ENCODE measurements around the gene MAN1C1. TPM values are rescaled to one million over a fixed set of nuclear protein-coding genes. Genes with fewer than 3 reads are reported as not detected.
A peak's percentile ranks its signal among the peaks of the same experiment; 100 is the strongest.
"Not testable (repeated sequence)": the region's sequence is repeated elsewhere in the genome, so short reads cannot be mapped to it uniquely, and the experiment has no call there.

The MAN1C1 gene
- total and polyA plus RNA-seq, 9 donors: 5.2 to 17.4 (median 12.2) TPM

DNA sequence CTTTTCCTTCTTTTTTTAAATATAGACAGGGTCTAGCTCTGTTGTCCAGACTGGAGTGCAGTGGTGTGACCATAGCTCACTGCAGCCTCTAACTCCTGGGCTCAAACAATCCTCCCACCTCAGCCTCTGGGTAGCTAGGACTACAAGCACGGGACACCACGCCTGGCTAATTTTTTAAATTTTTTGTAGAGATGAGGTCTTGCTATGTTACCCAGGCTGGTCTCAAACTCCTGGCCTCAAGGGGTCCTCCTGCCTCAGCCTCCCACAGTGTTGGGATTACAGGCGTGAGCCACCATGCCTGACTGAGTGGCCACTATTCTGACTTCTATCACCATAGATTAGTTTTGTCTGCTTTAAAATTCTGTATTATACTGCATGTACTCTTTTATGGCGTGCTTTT is 80.1 kb downstream of the MAN1C1 start:
- DNase-seq; H3K27ac ChIP-seq (ENCODE audit: low read length); H3K4me3 ChIP-seq (ENCODE audit: low read length); H3K9me3 ChIP-seq (replicated peaks; ENCODE audit: control insufficient read depth, low read depth, low read length); H3K36me3 ChIP-seq (ENCODE audit: control insufficient read depth, insufficient read depth, low read length); H3K27me3 ChIP-seq (ENCODE audit: control insufficient read depth, insufficient read depth, low read length): not testable (repeated sequence)
- no CpG with 5 or more reads among the region's 4 CpGs for WGBS (ENCODE audit: insufficient coverage)
- H3K4me1 ChIP-seq (ENCODE audit: control insufficient read depth, insufficient read depth, low read length): peaks cover 55% of the 10 kb centered on the region

DNA sequence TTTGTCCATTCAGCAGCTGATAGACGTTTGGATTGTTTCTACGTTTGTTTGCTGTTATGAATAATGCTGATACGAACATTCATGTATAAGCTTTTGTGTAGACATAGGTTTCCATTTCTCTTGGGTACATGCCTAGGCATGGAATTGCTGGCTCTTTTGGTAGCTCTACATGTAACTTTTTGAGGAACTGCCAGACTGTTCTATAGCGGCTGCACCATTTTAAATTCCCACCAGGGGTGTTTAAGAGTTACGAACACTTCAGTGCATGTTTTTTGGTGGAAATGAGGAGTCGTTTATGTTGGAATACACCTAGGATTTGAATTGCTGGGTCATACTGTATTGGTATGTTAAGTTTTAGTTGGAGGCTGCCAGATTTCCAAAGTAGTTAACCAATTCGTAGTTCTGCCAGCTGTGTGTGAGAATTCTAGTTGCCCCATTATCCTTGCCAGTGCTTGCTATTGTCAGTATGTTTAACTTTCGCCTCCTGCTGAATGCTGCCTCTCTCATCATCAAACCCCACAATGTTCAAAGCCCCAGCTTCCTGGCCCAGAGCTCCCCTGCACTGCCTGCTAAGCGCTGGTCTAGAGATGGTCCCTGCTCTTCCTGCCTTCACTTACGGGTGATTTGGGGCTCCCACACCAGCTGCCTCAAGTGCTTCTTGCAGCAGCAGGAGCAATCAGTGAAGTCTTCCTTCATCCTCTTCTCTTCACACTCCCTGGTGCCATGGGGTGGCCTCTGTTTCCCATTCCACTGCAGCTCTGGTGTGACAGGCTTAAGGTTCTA is 81.0 kb downstream of the MAN1C1 start:
- DNase-seq: peak; percentile 30
- Histone ChIP-seq H3K4me1 (ENCODE audit: control insufficient read depth, insufficient read depth, low read length) (peaks cover 61% of the 10 kb centered on the region), H3K9me3 (replicated peaks; ENCODE audit: control insufficient read depth, low read depth, low read length) (no peaks in the 10 kb centered on the region), H3K4me3 (ENCODE audit: low read length) (no peak overlapping the region), H3K27me3 (ENCODE audit: control insufficient read depth, insufficient read depth, low read length) (no peaks in the 10 kb centered on the region), H3K27ac (ENCODE audit: low read length) (no peak overlapping the region), H3K36me3 (ENCODE audit: control insufficient read depth, insufficient read depth, low read length) (no peaks in the 10 kb centered on the region)
- 53% methylated on average over 5 of the region's 10 CpGs for WGBS (ENCODE audit: insufficient coverage)

DNA sequence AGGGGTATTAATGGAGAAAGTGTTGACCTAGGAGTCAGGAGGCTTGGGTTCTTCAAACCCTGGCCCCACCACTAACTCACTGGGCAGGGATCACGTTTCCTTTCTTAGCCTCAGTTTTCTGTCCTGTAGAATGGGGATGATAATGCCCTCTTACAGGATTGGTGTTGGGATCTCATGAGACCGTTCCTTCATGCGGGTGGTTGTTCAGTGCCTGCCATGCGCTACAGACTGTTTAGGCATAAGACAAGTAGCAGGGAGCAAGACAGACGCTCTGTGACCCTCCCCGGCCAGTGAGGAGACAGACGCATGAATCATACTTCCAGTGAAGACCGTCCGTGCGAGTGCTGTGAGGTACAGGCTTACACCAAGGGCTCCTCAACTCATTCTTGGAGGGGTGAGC is 81.7 kb downstream of the MAN1C1 start:
- H3K27me3 ChIP-seq (ENCODE audit: control insufficient read depth, insufficient read depth, low read length): no peaks in the 10 kb centered on the region
- 90% methylated on average over 9 of the region's 10 CpGs for WGBS (ENCODE audit: insufficient coverage)
- no peaks in the 10 kb centered on the region for H3K36me3 ChIP-seq (ENCODE audit: control insufficient read depth, insufficient read depth, low read length)
- H3K27ac ChIP-seq (ENCODE audit: low read length): no peak overlapping the region
- DNase-seq: no peak
- H3K4me1 ChIP-seq (ENCODE audit: control insufficient read depth, insufficient read depth, low read length): peaks cover 65% of the 10 kb centered on the region
- no peaks in the 10 kb centered on the region for H3K9me3 ChIP-seq (replicated peaks; ENCODE audit: control insufficient read depth, low read depth, low read length)
- no peak overlapping the region for H3K4me3 ChIP-seq (ENCODE audit: low read length)

DNA sequence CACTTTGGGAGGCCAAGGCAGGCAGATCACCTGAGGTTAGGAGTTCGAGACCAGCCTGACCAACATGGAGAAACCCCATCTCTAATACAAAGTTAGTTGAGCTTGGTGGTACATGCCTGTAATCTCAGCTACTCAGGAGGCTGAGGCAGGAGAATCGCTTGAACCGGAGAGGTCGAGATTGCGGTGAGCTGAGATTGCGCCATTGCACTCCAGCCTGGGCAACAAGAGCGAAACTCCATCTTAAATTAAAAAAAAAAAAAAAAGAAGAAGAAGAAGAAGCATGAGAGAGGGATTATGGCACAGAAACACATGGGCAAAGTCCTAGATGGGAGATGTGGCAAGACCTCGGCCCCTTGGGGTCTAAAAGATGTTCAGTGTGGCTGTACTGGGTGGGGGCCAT is 82.5 kb downstream of the MAN1C1 start:
- DNase-seq; H3K27me3 ChIP-seq (ENCODE audit: control insufficient read depth, insufficient read depth, low read length); H3K36me3 ChIP-seq (ENCODE audit: control insufficient read depth, insufficient read depth, low read length); H3K4me3 ChIP-seq (ENCODE audit: low read length); H3K9me3 ChIP-seq (replicated peaks; ENCODE audit: control insufficient read depth, low read depth, low read length): not testable (repeated sequence)
- no CpG with 5 or more reads among the region's 8 CpGs for WGBS (ENCODE audit: insufficient coverage)
- Histone ChIP-seq H3K27ac (ENCODE audit: low read length) (peak overlapping the region; percentile 85), H3K4me1 (ENCODE audit: control insufficient read depth, insufficient read depth, low read length) (peaks cover 69% of the 10 kb centered on the region)

DNA sequence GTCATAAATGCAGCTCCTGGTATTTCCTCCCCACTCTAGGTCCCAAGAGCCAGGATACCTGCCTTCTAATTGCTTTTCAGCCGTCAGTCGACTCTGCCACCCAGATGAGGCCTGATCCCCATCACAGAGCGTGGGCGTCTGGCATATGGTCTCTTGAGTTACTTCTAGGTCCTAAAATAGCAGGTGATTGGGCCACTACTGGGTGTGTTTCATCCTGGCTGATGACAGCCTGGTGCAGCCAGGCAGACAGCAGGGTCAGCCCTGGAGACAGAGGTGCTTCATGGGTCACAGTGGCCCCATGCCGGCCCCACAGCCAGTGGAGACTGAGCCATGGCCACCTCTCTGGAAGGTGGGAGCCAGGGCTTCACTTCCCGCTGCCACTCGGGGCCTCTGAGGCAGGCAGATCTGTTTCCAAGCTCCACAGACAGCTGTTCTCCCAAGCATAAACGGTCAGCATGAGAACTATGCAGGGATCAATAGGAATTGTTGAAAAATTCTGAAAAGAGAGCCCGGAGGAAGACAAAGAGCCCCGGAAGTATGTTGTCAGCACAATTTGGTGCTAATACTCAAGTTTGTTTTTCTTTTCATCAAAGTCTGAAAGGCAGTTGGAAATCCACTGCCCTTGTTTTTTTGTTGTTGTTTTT is 83.0 kb downstream of the MAN1C1 start:
- Histone ChIP-seq H3K36me3 (ENCODE audit: control insufficient read depth, insufficient read depth, low read length) (no peaks in the 10 kb centered on the region), H3K4me3 (ENCODE audit: low read length) (no peak overlapping the region), H3K9me3 (replicated peaks; ENCODE audit: control insufficient read depth, low read depth, low read length) (no peaks in the 10 kb centered on the region), H3K27ac (ENCODE audit: low read length) (peak overlapping the region; percentile 85), H3K27me3 (ENCODE audit: control insufficient read depth, insufficient read depth, low read length) (no peaks in the 10 kb centered on the region), H3K4me1 (ENCODE audit: control insufficient read depth, insufficient read depth, low read length) (peaks cover 69% of the 10 kb centered on the region)
- 14% methylated on average over 3 of the region's 10 CpGs for WGBS (ENCODE audit: insufficient coverage)
- DNase-seq: peak; percentile 60

DNA sequence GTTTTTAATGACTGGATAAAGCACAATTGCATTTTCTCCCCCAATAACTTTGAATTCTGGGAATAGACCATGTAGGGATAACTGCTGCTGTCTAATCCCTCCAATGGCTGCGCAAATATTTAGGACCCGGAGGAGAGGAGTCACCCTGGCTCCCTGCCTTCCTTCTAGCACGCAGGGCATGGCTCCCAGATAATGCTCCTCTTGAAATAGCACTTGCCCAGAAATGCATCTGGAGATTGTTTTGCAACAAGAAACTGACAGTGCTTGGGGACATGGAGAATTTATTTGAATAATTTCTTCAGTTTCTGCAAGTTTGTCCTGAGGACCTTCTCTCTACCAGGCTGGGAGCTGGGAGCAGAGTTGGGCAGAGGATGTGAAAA is 83.5 kb downstream of the MAN1C1 start:
- no peaks in the 10 kb centered on the region for H3K27me3 ChIP-seq (ENCODE audit: control insufficient read depth, insufficient read depth, low read length)
- no peak overlapping the region for H3K4me3 ChIP-seq (ENCODE audit: low read length)
- H3K36me3 ChIP-seq (ENCODE audit: control insufficient read depth, insufficient read depth, low read length): no peaks in the 10 kb centered on the region
- 24% methylated on average over 2 of the region's 3 CpGs for WGBS (ENCODE audit: insufficient coverage)
- peak; percentile 93 for DNase-seq
- no peaks in the 10 kb centered on the region for H3K9me3 ChIP-seq (replicated peaks; ENCODE audit: control insufficient read depth, low read depth, low read length)
- H3K27ac ChIP-seq (ENCODE audit: low read length): peak overlapping the region; percentile 85
- H3K4me1 ChIP-seq (ENCODE audit: control insufficient read depth, insufficient read depth, low read length): peaks cover 68% of the 10 kb centered on the region

DNA sequence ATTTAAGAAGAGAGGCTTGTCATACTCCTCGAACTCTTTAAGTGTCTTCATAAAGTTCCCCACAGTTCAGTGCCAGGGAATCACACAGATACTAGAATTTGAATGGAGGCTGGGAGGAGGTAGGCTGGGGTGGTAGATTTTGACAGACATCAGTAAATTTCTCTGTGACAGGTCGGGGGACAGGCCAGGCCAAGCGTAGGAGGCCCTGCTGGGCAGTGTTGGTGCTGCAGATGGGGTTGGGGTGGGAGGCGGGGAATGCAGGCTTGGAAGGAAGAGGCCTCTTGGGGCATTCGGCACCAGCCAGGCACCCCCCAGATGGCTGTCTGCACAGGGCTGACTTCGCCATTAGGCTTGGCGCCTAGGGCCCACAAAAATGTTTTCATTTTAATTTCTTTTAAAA is 84.0 kb downstream of the MAN1C1 start:
- Histone ChIP-seq H3K4me1 (ENCODE audit: control insufficient read depth, insufficient read depth, low read length) (peaks cover 65% of the 10 kb centered on the region), H3K4me3 (ENCODE audit: low read length) (no peak overlapping the region), H3K36me3 (ENCODE audit: control insufficient read depth, insufficient read depth, low read length) (no peaks in the 10 kb centered on the region), H3K9me3 (replicated peaks; ENCODE audit: control insufficient read depth, low read depth, low read length) (no peaks in the 10 kb centered on the region), H3K27ac (ENCODE audit: low read length) (peak overlapping the region; percentile 85), H3K27me3 (ENCODE audit: control insufficient read depth, insufficient read depth, low read length) (no peaks in the 10 kb centered on the region)
- no peak for DNase-seq
- WGBS (ENCODE audit: insufficient coverage): 48% methylated on average over 4 of the region's 7 CpGs

DNA sequence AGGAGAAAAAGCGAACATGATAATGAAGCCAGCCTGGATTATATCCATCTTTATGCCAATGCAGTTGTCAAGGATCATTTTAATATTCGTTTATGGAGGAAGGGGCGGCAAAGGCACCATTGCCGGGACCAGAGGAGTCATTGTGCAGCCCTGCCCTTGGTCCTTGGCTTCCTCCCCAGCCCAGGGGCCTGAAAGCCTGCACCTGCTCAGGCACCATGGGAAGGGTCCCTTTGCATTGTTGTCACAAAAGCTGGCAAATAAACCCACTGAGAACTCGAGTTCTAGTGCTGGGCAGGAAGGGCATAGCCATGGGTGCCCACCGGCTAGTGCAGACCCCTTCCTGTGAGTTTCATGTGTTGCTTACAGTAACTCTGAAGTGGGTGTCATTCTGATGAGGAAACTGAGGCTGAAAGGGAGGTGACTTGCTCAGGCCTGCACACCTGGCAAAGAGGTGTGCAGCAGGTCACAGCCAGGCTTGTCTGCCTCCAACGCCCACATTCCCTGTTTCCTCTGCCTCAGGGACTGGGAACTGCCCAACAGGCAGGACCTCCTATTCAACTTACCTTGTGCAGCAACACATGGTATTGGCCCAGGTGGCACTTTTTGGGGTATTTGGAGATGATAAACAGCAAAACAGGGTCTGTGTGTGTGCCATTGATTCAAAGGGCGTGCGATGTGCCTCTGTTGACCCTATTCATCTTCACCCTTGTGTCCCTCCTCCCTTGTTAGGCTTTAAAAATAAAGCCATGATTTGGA is 84.6 kb downstream of the MAN1C1 start:
- DNase-seq: no peak
- Histone ChIP-seq H3K9me3 (replicated peaks; ENCODE audit: control insufficient read depth, low read depth, low read length) (no peaks in the 10 kb centered on the region), H3K4me3 (ENCODE audit: low read length) (no peak overlapping the region), H3K27me3 (ENCODE audit: control insufficient read depth, insufficient read depth, low read length) (no peaks in the 10 kb centered on the region), H3K27ac (ENCODE audit: low read length) (no peak overlapping the region), H3K4me1 (ENCODE audit: control insufficient read depth, insufficient read depth, low read length) (peaks cover 64% of the 10 kb centered on the region), H3K36me3 (ENCODE audit: control insufficient read depth, insufficient read depth, low read length) (no peaks in the 10 kb centered on the region)
- 84% methylated on average over 8 of the region's 9 CpGs for WGBS (ENCODE audit: insufficient coverage)

DNA sequence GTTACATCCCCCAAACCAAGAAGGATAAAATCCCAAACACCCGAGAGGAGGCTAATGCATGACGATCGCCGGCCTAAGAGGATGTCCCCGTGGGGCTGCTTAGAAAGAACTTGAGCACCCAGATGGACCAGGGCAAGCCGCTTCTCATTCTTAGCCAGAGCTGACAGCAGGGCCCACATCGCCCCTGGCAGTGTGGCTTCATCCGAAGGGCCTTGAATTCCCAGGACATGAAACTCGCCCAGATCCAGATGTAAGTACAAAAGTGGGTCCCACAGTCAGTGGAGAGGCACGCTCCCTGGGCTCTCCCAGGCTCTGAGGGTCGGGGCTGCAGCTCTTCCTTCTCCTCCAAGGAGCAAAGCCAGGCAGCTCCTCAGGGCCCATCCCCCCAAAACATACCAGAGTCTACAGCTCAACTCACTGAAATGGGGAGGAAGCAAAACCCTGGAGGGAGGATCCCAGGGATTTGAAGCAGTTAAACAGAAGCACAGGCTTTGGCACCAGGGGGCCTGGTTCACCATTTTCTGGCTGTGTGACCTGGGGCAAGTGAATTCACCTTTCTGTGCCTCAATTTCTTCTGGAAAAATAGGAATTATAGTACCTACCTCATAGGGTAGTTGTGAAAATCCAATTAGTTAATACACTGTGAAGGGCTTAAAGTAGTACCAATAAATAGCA is 85.6 kb downstream of the MAN1C1 start:
- WGBS (ENCODE audit: insufficient coverage): 92% methylated on average over 8 of the region's 11 CpGs
- Histone ChIP-seq H3K27me3 (ENCODE audit: control insufficient read depth, insufficient read depth, low read length) (no peaks in the 10 kb centered on the region), H3K9me3 (replicated peaks; ENCODE audit: control insufficient read depth, low read depth, low read length) (no peaks in the 10 kb centered on the region), H3K4me3 (ENCODE audit: low read length) (no peak overlapping the region), H3K36me3 (ENCODE audit: control insufficient read depth, insufficient read depth, low read length) (no peaks in the 10 kb centered on the region), H3K27ac (ENCODE audit: low read length) (no peak overlapping the region), H3K4me1 (ENCODE audit: control insufficient read depth, insufficient read depth, low read length) (peaks cover 74% of the 10 kb centered on the region)
- peak; percentile 31 for DNase-seq

DNA sequence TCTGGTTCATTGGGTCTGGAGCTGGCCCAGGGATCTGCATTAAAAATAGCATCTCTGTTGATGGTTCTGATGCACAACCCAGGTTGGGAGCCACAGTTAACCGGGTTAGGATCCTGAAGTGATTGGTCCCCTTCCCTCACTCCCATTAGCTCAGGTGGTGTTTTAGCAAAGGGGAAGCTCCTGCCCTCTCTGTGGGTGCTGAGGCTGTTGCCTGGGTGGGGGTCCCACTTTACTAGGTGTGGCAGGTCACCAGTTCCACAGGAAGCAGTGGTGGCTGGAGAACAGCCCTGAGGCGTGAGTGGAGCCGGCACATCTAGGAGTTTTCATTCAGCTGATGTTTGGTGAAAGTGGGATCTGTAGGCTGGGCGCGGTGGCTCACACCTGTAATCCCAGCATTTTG is 86.5 kb downstream of the MAN1C1 start:
- Histone ChIP-seq H3K4me1 (ENCODE audit: control insufficient read depth, insufficient read depth, low read length) (peaks cover 77% of the 10 kb centered on the region), H3K4me3 (ENCODE audit: low read length) (no peak overlapping the region), H3K27me3 (ENCODE audit: control insufficient read depth, insufficient read depth, low read length) (no peaks in the 10 kb centered on the region), H3K9me3 (replicated peaks; ENCODE audit: control insufficient read depth, low read depth, low read length) (no peaks in the 10 kb centered on the region), H3K27ac (ENCODE audit: low read length) (no peak overlapping the region), H3K36me3 (ENCODE audit: control insufficient read depth, insufficient read depth, low read length) (no peaks in the 10 kb centered on the region)
- 100% methylated on average over 2 of the region's 5 CpGs for WGBS (ENCODE audit: insufficient coverage)
- no peak for DNase-seq
